HCEC 1CT (cell line): ENCODE measurements around the gene SLC25A21.

Experiments
- DNase-seq: peaks from one replicate; pipeline ENCODE4 v3.0.0-alpha.2; 2017

The SLC25A21 gene

GRCh38 chr14:36857136-36857535, 315.3 kb downstream of the SLC25A21 start:
- DNase-seq: no peak

GRCh38 chr14:36856095-36856878, 316.1 kb downstream of the SLC25A21 start:
- no peak for DNase-seq

- no peak for DNase-seq
Measured at GRCh38 chr14:36855396-36855795, 317.0 kb downstream of the SLC25A21 start.

- DNase-seq: peak; percentile 21
Measured at GRCh38 chr14:36852981-36853691, 319.3 kb downstream of the SLC25A21 start.

DNA sequence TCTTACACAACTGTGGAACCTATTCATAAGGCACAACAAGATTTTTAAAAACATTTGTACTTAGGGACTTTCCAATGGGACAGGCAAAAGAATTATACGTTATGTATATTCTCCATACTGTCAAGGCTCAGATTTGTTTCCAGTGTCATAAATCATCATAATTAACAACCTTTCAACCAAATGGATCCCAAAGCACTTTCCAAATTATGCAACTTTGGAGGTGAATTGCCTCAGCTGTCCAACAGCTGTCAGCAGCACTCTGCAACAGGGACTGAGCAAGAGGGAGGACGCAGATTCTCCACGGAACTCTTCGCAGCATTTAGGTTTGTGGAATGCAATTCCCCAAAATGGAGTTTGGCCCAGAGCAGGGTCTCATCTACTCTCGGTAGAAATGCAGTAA, 324.2 kb downstream of the SLC25A21 start:
- DNase-seq: no peak

- DNase-seq: no peak
Measured at GRCh38 chr14:36847366-36847765, 325.0 kb downstream of the SLC25A21 start.

GRCh38 chr14:36845356-36846012, 326.9 kb downstream of the SLC25A21 start:
- peak; percentile 15 for DNase-seq

- DNase-seq: no peak
Measured at GRCh38 chr14:36844443-36845195, 327.8 kb downstream of the SLC25A21 start.

DNA sequence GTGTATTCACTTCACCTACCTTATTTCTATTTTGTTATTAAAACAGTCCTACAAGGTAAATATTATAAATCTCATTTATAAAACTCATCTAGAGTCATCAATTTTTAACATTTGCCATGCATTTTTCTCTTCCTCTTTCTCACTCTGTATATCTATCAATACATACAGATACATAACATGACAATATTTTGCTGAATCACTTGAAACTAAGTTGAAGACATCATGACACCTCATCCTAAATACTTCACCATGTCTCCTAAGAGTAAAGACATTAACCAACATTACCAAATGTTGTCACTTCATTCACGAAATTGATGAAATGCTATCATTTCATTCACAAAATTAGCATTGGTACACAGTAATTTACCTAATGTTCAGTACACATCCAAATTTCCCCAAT, 329.0 kb downstream of the SLC25A21 start:
- no peak for DNase-seq

GRCh38 chr14:36835128-36835527, 337.3 kb downstream of the SLC25A21 start:
- no peak for DNase-seq

- no peak for DNase-seq
Measured at GRCh38 chr14:36834293-36834692, 338.1 kb downstream of the SLC25A21 start.

GRCh38 chr14:36829547-36829946, 342.9 kb downstream of the SLC25A21 start:
- no peak for DNase-seq

DNA sequence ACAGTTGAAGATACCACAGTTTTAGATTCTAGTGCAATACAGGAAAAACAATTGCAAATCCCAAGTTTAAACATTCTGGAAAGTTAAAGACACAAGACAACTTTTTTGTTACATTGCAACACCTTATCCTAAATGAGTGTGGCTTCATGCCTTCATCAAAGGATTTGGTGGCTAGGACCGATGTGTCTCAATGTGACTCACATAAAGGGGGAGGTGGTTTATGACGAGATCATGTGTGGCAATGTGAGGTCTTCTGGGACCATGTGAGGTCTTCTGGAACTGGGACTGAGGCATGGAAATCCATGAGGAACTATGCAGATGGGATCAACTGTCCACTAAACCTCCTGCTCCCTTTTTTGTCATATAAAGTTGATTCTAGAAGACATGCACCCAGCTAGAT, 344.5 kb downstream of the SLC25A21 start:
- DNase-seq: peak; percentile 6

DNA sequence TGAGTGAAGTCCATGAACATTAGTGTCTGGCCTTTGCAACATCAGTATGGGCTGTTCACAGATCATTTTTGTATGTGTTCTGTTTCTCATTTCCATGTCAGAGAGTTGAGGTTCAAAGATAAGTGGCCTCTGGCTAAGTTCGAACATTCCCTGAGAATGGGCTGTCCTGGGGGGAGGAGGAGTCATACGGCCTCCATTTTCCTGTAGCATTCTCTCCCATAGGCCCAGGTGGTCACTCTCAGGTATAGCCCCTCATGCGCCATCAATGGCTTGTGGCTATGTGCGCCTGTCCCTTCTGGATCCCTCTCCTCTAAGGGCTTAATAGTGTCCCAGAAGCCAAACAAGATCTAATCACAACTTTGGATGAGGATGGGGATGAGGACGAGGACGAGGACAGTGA, 345.8 kb downstream of the SLC25A21 start:
- DNase-seq: no peak

DNA sequence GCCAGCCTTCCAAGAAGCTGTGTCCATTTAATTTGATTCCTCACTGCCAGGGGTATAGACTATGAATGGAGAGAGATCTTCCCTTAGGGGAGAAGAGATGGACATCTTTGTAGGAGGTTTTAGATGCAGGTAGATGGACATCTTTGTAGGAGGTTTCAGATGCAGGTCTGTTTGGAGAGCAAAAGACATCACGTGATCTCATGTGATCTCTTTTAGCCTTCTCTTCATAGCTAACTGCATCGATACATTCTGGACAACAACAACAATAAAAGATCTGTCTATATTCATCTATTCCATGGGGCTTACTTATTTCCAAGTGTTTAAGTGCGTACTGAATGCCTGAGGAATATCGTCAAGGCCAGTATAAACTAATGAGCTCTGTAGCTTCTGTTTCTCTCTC, 347.6 kb downstream of the SLC25A21 start:
- no peak for DNase-seq

GRCh38 chr14:36823651-36824050, 348.8 kb downstream of the SLC25A21 start:
- no peak for DNase-seq

DNA sequence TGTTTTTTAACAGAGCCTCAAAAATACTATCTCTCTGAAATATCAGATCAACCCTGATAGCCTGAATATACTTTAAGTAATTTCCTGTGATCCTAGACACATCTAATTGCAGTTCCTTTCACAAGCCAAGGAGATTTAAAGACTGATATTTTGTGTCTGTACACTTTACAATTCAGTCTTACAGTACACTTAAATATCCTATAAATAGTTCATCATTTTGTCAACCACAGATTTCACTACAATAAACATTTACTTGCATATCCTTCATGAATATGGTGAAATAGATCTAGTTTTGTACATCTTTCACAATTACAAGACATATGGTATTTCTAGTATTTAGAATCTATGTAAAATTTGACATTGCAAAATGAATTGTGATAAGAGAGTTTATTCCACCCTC, 349.7 kb downstream of the SLC25A21 start:
- DNase-seq: no peak

- no peak for DNase-seq
Measured at GRCh38 chr14:36820901-36821300, 351.5 kb downstream of the SLC25A21 start.

DNA sequence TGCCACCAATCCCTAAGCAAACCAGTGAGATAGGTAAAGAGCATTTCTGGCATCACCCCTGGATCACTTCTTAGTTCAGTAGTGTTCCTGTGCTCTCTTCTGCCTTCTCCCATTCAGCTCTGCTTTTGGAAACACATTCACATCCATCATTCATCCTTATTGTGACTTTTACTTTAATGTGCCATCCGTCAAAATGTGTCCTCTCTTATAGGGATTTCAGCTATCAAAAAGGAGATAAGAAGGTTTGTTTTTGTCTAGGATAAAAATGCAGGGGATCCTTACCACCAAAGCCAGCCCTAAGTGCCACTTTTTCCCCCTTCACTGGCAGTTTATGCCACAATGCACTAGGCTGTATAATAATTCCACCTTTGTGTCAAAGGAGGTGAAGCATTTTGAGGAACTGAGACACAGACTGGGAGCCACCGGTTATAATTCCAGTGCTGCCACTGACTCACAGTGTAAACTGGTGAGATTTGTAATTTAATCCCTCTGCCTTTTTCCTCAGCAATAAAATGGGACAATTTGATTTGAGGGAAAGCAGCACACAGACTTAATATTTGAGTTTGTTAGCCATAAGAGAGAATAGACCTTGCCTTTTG, 352.2 kb downstream of the SLC25A21 start:
- DNase-seq: peak; percentile 22

DNA sequence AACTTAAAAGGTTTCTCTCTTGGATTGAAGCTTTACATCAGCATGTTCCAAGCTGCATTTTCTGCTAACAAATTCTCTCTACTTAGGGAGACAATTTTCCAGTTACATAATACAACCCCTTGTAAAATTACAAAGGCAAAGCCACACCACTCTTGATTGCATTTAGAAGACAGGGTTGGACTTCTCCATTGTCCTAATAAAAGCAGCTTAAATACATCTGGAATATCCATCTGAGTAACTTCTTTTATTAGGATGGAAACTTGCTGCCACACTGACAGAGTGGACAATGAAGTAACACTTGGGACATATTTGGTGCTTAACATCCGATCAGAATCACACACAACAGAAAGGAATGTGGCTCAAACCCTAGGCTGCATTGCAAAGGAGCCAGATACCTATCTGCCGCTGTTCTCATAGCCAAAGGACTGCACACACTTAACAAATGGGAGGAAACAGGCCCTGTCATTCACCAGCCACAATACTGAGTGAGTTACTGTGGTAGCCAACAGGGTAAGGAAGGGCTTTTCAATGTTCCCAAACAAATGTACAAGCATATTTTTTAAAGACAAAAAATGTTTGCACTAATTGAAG, 353.5 kb downstream of the SLC25A21 start:
- peak; percentile 66 for DNase-seq

GRCh38 chr14:36818246-36818645, 354.2 kb downstream of the SLC25A21 start:
- no peak for DNase-seq
